Measurements from ENCODE around the gene MLH3. TPM values are rescaled to one million over a fixed set of nuclear protein-coding genes. Genes with fewer than 3 reads are reported as not detected.

MLH3 gene
- total RNA-seq, 2 experiments from 2014 or later = 6.6 to 6.7 TPM

GRCh38 chr14:75063491-75064204, 12.4 kb upstream of the MLH3 start, which contains the start of gene ACYP1:
ACYP1 (minus strand) TSS chr14:75064024; CDS start chr14:75063553, 471 bp downstream.
- peak; percentile 94 for DNase-seq (ENCODE audit: low spot score)
- Histone ChIP-seq H3K4me2 (ENCODE audit: low read length) (peak within 1 kb of the TSS; percentile 72), H3K36me3 (ENCODE audit: insufficient read depth, low read length) (peaks cover 29% of the 10 kb centered on the region), H3K4me1 (ENCODE audit: insufficient read depth, low read length, poor library complexity, severe bottlenecking) (peaks cover 24% of the 10 kb centered on the region), H3K9me3 (ENCODE audit: low read length) (peaks cover 13% of the 10 kb centered on the region), H3K27ac (ENCODE audit: low read depth, low read length, poor library complexity, severe bottlenecking) (peak within 1 kb of the TSS; percentile 41), H4K20me1 (ENCODE audit: insufficient read depth, low read length) (no peaks in the 10 kb centered on the region), H3K79me2 (ENCODE audit: insufficient read depth, low read depth, low read length) (peaks cover 39% of the 10 kb centered on the region), H2AFZ (ENCODE audit: low read length) (peak within 1 kb of the TSS; percentile 59; the same call in 1 of the 2 replicates), H3K9me2 (ENCODE audit: insufficient read depth, low read length) (no peaks in the 10 kb centered on the region), H3K4me3 (ENCODE audit: low read depth, low read length, poor library complexity, severe bottlenecking) (peak within 1 kb of the TSS; percentile 77)
- BruUV-seq (replicated peaks) = no TSS peak
- intact Hi-C loops (cut with micrococcal nuclease; ENCODE audit: unreplicated experiment) = loop anchor here (10.0 kb wide), 1 partner anchor 241 kb away; no protein-coding TSS in a partner anchor
- ChIA-PET POLR2A (interaction anchor here (0.6 to 1.3 kb wide), 9 partner anchors 11 to 663 kb away, joined by 3 to 4 read pairs (median 3); partner anchors contain the start of gene RPS6KL1), CTCF (ENCODE audit: unreplicated experiment) (interaction anchor here (0.9 kb wide), 1 partner anchor 122 kb away, joined by 4 read pairs; no protein-coding TSS in a partner anchor)
- TF ChIP-seq EZH2phosphoT487 (IDR thresholded peaks at IDR 0.05; ENCODE audit: borderline replicate concordance, low read depth, low read length) (no peak), CTCF (conservative IDR thresholded peaks at IDR 0.05; ENCODE audit: low read length) (no peak)

- H3K9me3 ChIP-seq (ENCODE audit: low read length) = peaks cover 13% of the 10 kb centered on the region
- CTCF ChIA-PET (ENCODE audit: unreplicated experiment) = no interaction called here
- H2AFZ ChIP-seq (ENCODE audit: low read length) = peak overlapping the region; percentile 59; the same call in 1 of the 2 replicates
- TF ChIP-seq CTCF (conservative IDR thresholded peaks at IDR 0.05; ENCODE audit: low read length) = no peak
- TF ChIP-seq EZH2phosphoT487 (IDR thresholded peaks at IDR 0.05; ENCODE audit: borderline replicate concordance, low read depth, low read length) = no peak
- peaks cover 33% of the 10 kb centered on the region for H3K79me2 ChIP-seq (ENCODE audit: insufficient read depth, low read depth, low read length)
- H3K9me2 ChIP-seq (ENCODE audit: insufficient read depth, low read length) = no peaks in the 10 kb centered on the region
- H3K4me2 ChIP-seq (ENCODE audit: low read length) = peak overlapping the region; percentile 72
- H3K4me1 ChIP-seq (ENCODE audit: insufficient read depth, low read length, poor library complexity, severe bottlenecking) = peaks cover 18% of the 10 kb centered on the region
- POLR2A ChIA-PET = interaction anchor here (0.6 to 1.3 kb wide), 9 partner anchors 11 to 1085 kb away, joined by 3 to 7 read pairs (median 3); no protein-coding TSS in a partner anchor
- H3K4me3 ChIP-seq (ENCODE audit: low read depth, low read length, poor library complexity, severe bottlenecking) = peak overlapping the region; percentile 77
- intact Hi-C loops (cut with micrococcal nuclease; ENCODE audit: unreplicated experiment) = loop anchor here (10.0 kb wide), 1 partner anchor 242 kb away; no protein-coding TSS in a partner anchor
- TSS peak; percentile 60 for BruUV-seq (replicated peaks)
- H3K27ac ChIP-seq (ENCODE audit: low read depth, low read length, poor library complexity, severe bottlenecking) = peak overlapping the region; percentile 41
- peaks cover 32% of the 10 kb centered on the region for H3K36me3 ChIP-seq (ENCODE audit: insufficient read depth, low read length)
- peak; percentile 19 for DNase-seq (ENCODE audit: low spot score)
- no peaks in the 10 kb centered on the region for H4K20me1 ChIP-seq (ENCODE audit: insufficient read depth, low read length)
Measured at GRCh38 chr14:75063013-75063412, 11.7 kb upstream of the MLH3 start.

Measured in OCI-LY7 (cell line).